ENCODE data around the gene ATP10A. TPM values are rescaled to one million over a fixed set of nuclear protein-coding genes. Genes with fewer than 3 reads are reported as not detected.

ATP10A gene
- total RNA-seq, 1 experiment from 2014 or later, result 3.9 TPM

DNA sequence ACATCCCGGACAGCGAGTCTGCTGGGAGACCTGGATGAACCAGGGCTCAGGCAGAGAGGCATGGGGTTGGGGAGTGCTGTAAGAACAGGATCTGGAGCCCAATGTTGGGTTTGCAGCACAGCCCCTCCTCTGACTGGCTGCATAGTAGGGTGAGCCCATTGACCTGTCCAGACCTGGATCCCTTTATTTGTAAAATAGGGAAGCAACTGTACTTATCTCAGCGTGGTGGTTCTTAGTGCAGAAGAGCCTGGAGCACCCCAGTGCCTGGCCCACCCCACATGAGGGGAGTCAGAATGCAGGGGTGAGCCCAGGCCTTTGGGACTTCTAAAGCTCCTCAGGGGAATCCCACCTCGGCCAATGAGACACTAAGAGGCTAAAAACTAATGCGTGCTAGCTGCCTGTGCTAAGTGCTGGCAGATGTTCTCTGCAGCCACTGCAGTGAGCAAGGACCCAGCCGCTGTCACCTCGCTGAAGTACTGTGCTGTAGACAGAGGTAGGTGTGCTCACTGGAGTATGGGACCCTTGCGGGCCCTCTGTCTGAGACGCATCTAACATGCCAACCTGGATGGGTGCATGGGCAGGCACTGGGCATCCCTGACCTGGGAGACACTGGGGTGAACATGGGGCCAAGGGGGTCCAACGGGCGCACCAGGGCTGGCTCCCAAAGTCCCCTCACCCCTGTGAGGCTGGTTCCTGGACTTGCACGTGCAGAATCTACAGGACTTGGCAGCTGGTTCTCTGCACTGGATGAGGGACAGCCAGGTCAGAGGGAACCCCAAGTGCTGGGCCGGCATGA is 95.6 kb downstream of the ATP10A start:
- Histone ChIP-seq H3K79me1 (ENCODE audit: insufficient read depth, low read depth, low read length, poor library complexity, severe bottlenecking) (no peaks in the 10 kb centered on the region), H4K8ac (replicated peaks; ENCODE audit: insufficient read length, low read depth, low read length) (no peak overlapping the region), H2BK5ac (ENCODE audit: insufficient read length, low read length) (no peak overlapping the region), H3K23me2 (ENCODE audit: insufficient read length, low read depth, low read length, poor library complexity, severe bottlenecking) (no peaks in the 10 kb centered on the region), H3K9ac (ENCODE audit: extremely low read depth, insufficient read length, low read length) (no peak overlapping the region), H4K20me1 (ENCODE audit: control insufficient read depth, insufficient read depth, insufficient read length) (no peaks in the 10 kb centered on the region), H3K18ac (ENCODE audit: insufficient read length, low read depth, low read length) (no peak overlapping the region), H3K23ac (ENCODE audit: insufficient read length, low read depth, low read length) (no peak overlapping the region), H3K4me2 (ENCODE audit: insufficient read depth, insufficient read length, low read length) (no peak overlapping the region), H3K14ac (ENCODE audit: insufficient read depth, low read length) (no peak overlapping the region), H4K5ac (ENCODE audit: insufficient read length, low read depth, low read length) (no peak overlapping the region), H2BK15ac (ENCODE audit: low read depth, low read length) (no peak overlapping the region), H2AK5ac (ENCODE audit: insufficient read length, low read length) (no peak overlapping the region), H2BK12ac (ENCODE audit: insufficient read length, low read depth, low read length) (no peak overlapping the region), H3K27ac (ENCODE audit: insufficient read length, low read depth, low read length) (no peak overlapping the region), H3K4me1 (ENCODE audit: insufficient read depth, low read length) (no peaks in the 10 kb centered on the region), H2BK120ac (ENCODE audit: low read depth, low read length, poor library complexity, severe bottlenecking) (no peak overlapping the region), H2BK20ac (ENCODE audit: low read depth, low read length, poor library complexity, severe bottlenecking) (no peak overlapping the region), H3K4ac (ENCODE audit: low read depth, low read length) (no peak overlapping the region), H3K56ac (ENCODE audit: insufficient read length, low read depth, low read length) (no peak overlapping the region), H3K9me3 (ENCODE audit: control insufficient read depth, low read depth, low read length) (no peaks in the 10 kb centered on the region), H3K27me3 (ENCODE audit: insufficient read depth, low read length) (no peaks in the 10 kb centered on the region), H3K79me2 (ENCODE audit: insufficient read depth, low read length) (no peaks in the 10 kb centered on the region), H3T11ph (ENCODE audit: low read length) (no peak overlapping the region), H4K91ac (ENCODE audit: insufficient read length, low read depth, low read length) (no peak overlapping the region), H2AFZ (ENCODE audit: low read length) (no peak overlapping the region)
- no peak overlapping the region for H3K4me3 Mint-ChIP-seq
- H3K36me3 Mint-ChIP-seq (ENCODE audit: insufficient read depth in 1 of 3, low read depth in 3 of 3), result peaks cover 0 to 17% (median 11%) of the 10 kb centered on the region in 3 experiments; a peak in 5 of 7 replicates
- H3K27ac Mint-ChIP-seq, result no peak overlapping the region; a peak in 1 of 7 replicates
- no peaks in the 10 kb centered on the region; the same call in none of the 2 replicates for H3K27me3 Mint-ChIP-seq (ENCODE audit: low read depth)
- no peak for DNase-seq
- H3K4me1 Mint-ChIP-seq, result peaks cover 9 to 13% of the 10 kb centered on the region in 2 experiments
- TF ChIP-seq, protein P1, sequence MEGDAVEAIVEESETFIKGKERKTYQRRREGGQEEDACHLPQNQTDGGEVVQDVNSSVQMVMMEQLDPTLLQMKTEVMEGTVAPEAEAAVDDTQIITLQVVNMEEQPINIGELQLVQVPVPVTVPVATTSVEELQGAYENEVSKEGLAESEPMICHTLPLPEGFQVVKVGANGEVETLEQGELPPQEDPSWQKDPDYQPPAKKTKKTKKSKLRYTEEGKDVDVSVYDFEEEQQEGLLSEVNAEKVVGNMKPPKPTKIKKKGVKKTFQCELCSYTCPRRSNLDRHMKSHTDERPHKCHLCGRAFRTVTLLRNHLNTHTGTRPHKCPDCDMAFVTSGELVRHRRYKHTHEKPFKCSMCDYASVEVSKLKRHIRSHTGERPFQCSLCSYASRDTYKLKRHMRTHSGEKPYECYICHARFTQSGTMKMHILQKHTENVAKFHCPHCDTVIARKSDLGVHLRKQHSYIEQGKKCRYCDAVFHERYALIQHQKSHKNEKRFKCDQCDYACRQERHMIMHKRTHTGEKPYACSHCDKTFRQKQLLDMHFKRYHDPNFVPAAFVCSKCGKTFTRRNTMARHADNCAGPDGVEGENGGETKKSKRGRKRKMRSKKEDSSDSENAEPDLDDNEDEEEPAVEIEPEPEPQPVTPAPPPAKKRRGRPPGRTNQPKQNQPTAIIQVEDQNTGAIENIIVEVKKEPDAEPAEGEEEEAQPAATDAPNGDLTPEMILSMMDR (conservative IDR thresholded peaks at IDR 0.05), result no peak
- no CpG with 5 or more reads among the region's 13 CpGs for WGBS (ENCODE audit: extremely low coverage, insufficient read length, low lambda C conversion rate)
- peaks cover 0 to 11% of the 10 kb centered on the region in 2 experiments; a peak in 2 of 5 replicates for H3K9me3 Mint-ChIP-seq
